ENCODE measurements around the gene NEUROG1.

NEUROG1 gene

GRCh38 chr5:135561266-135561665 lies 25.5 kb upstream of the NEUROG1 start:
- no peak for DNase-seq

- no peak for DNase-seq
Observed at GRCh38 chr5:135560858-135561257, 25.1 kb upstream of the NEUROG1 start.

- no peak for DNase-seq
Observed at GRCh38 chr5:135559354-135559753, 23.6 kb upstream of the NEUROG1 start.

- no peak for DNase-seq
Observed at GRCh38 chr5:135557076-135557838, 21.5 kb upstream of the NEUROG1 start.

GRCh38 chr5:135556620-135557019 lies 20.9 kb upstream of the NEUROG1 start:
- no peak for DNase-seq

- no peak for DNase-seq
Observed at GRCh38 chr5:135555530-135555929, 19.8 kb upstream of the NEUROG1 start.

- DNase-seq = no peak
Observed at GRCh38 chr5:135553688-135554462, 18.1 kb upstream of the NEUROG1 start.

- no peak for DNase-seq
Observed at GRCh38 chr5:135551593-135552447, 16.1 kb upstream of the NEUROG1 start.

GRCh38 chr5:135549413-135549812 lies 13.6 kb upstream of the NEUROG1 start:
- DNase-seq = no peak

GRCh38 chr5:135547590-135548254 lies 12.0 kb upstream of the NEUROG1 start:
- DNase-seq = no peak

GRCh38 chr5:135546912-135547311 lies 11.1 kb upstream of the NEUROG1 start:
- DNase-seq = no peak

- DNase-seq = no peak
Observed at GRCh38 chr5:135546101-135546500, 10.3 kb upstream of the NEUROG1 start.

- DNase-seq = no peak
Observed at GRCh38 chr5:135545099-135545498, 9.3 kb upstream of the NEUROG1 start.

GRCh38 chr5:135543485-135544304 lies 7.9 kb upstream of the NEUROG1 start:
- DNase-seq = no peak

GRCh38 chr5:135543001-135543484 lies 7.3 kb upstream of the NEUROG1 start:
- no peak for DNase-seq

GRCh38 chr5:135541807-135542502 lies 6.2 kb upstream of the NEUROG1 start:
- DNase-seq = no peak

- DNase-seq = no peak
Observed at GRCh38 chr5:135539430-135540005, 3.8 kb upstream of the NEUROG1 start.

GRCh38 chr5:135538261-135538660 lies 2.5 kb upstream of the NEUROG1 start:
- no peak for DNase-seq

- no peak for DNase-seq
Observed at GRCh38 chr5:135537745-135538144, 2.0 kb upstream of the NEUROG1 start.

GRCh38 chr5:135537271-135537670 lies 1.5 kb upstream of the NEUROG1 start:
- no peak for DNase-seq

GRCh38 chr5:135535420-135535819 lies 344 bp downstream of the NEUROG1 start:
- no peak for DNase-seq
